Neural cell (in vitro differentiated cells): ENCODE data around the gene CPEB2.

Experiments used
- EP300 ChIP-seq: fragments of 450-650 bp; conservative IDR thresholded peaks from 2 replicates; pipeline ENCODE4 v1.6.1; 2014; ENCODE audit warnings: antibody characterized with exemption, mild to moderate bottlenecking, moderate library complexity; ENCODE audit not compliant: poor library complexity, severe bottlenecking
- EZH2 ChIP-seq: fragments of 200-600, 300-800 bp; shearing (Covaris generic), sonication (generic); IDR thresholded peaks from 2 replicates; pipeline ENCODE4 v1.6.1; 2014; ENCODE audit warnings: antibody characterized with exemption, low read length, borderline replicate concordance, mild to moderate bottlenecking; ENCODE audit not compliant: insufficient read depth, poor library complexity, severe bottlenecking
- POLR2AphosphoS5 ChIP-seq: IDR thresholded peaks from 2 replicates; pipeline ENCODE4 v1.6.1; 2012
- RAD21 ChIP-seq: fragments of 450-650 bp; conservative IDR thresholded peaks from 2 replicates; pipeline ENCODE4 v1.6.1; 2014; ENCODE audit warnings: antibody characterized with exemption, mild to moderate bottlenecking, moderate library complexity
- SMC3 ChIP-seq: fragments of 450-650 bp; conservative IDR thresholded peaks from 2 replicates; pipeline ENCODE4 v1.6.1; 2014; ENCODE audit warnings: antibody characterized with exemption, mild to moderate bottlenecking, moderate library complexity; ENCODE audit not compliant: poor library complexity
- TAF1 ChIP-seq: IDR thresholded peaks from 2 replicates; pipeline ENCODE4 v1.6.1; 2012; ENCODE audit warnings: low read depth
- TF ChIP-seq, protein P1 (sequence below): fragments of 450-650 bp; IDR thresholded peaks from 2 replicates; pipeline ENCODE4 v1.5.1; 2014; ENCODE audit warnings: antibody characterized with exemption, mild to moderate bottlenecking, moderate library complexity; ENCODE audit not compliant: poor library complexity, severe bottlenecking
- TF ChIP-seq, protein P2 (sequence below): IDR thresholded peaks from 2 replicates; pipeline ENCODE4 v1.6.1; 2012; ENCODE audit warnings: borderline replicate concordance

DNA sequence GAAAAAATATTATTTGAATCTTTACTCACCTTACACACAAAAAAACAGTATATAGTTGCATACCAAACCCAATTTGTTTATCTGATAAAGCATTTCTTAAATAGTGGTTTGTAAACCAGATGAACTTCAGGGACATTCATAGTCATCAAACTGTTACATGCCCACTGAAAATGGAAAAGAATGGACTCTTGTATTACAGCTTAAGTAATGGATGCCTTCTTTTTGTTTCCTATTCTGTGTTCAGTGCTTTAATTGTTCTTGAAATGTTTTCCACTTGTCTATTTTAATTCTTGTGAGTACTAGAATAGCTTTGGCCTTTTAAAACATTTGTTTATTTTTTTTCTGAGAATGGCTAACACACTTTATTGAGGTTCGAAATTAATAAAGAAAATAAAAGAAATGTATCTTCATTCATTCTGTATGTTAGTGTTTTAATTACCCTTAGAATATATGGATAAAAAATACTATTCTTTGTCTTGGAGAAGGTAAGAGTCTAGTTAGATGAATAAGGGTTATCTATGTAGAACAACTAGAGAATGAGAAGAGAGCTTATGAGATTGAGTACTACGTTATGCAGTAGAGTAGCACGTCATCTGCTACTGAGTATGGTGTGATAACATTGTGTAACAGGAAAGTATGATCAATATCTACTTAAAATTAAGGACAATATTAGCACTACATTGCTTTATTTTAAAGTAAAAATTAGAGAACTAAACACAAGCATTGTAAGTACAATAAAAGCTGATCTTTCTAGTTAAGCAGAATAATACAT is 9.9 kb downstream of the CPEB2 start:
- TF ChIP-seq TAF1, result no peak
- no peak for TF ChIP-seq EP300
- TF ChIP-seq, protein P1, sequence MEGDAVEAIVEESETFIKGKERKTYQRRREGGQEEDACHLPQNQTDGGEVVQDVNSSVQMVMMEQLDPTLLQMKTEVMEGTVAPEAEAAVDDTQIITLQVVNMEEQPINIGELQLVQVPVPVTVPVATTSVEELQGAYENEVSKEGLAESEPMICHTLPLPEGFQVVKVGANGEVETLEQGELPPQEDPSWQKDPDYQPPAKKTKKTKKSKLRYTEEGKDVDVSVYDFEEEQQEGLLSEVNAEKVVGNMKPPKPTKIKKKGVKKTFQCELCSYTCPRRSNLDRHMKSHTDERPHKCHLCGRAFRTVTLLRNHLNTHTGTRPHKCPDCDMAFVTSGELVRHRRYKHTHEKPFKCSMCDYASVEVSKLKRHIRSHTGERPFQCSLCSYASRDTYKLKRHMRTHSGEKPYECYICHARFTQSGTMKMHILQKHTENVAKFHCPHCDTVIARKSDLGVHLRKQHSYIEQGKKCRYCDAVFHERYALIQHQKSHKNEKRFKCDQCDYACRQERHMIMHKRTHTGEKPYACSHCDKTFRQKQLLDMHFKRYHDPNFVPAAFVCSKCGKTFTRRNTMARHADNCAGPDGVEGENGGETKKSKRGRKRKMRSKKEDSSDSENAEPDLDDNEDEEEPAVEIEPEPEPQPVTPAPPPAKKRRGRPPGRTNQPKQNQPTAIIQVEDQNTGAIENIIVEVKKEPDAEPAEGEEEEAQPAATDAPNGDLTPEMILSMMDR, result no peak
- no peak for TF ChIP-seq EZH2
- TF ChIP-seq POLR2AphosphoS5, result no peak
- TF ChIP-seq, protein P2, sequence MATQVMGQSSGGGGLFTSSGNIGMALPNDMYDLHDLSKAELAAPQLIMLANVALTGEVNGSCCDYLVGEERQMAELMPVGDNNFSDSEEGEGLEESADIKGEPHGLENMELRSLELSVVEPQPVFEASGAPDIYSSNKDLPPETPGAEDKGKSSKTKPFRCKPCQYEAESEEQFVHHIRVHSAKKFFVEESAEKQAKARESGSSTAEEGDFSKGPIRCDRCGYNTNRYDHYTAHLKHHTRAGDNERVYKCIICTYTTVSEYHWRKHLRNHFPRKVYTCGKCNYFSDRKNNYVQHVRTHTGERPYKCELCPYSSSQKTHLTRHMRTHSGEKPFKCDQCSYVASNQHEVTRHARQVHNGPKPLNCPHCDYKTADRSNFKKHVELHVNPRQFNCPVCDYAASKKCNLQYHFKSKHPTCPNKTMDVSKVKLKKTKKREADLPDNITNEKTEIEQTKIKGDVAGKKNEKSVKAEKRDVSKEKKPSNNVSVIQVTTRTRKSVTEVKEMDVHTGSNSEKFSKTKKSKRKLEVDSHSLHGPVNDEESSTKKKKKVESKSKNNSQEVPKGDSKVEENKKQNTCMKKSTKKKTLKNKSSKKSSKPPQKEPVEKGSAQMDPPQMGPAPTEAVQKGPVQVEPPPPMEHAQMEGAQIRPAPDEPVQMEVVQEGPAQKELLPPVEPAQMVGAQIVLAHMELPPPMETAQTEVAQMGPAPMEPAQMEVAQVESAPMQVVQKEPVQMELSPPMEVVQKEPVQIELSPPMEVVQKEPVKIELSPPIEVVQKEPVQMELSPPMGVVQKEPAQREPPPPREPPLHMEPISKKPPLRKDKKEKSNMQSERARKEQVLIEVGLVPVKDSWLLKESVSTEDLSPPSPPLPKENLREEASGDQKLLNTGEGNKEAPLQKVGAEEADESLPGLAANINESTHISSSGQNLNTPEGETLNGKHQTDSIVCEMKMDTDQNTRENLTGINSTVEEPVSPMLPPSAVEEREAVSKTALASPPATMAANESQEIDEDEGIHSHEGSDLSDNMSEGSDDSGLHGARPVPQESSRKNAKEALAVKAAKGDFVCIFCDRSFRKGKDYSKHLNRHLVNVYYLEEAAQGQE, result no peak
- TF ChIP-seq RAD21, result no peak
- no peak for TF ChIP-seq SMC3
